GM23338 (cell line): Measurements from ENCODE around the gene COBL. TPM values are rescaled to one million over a fixed set of nuclear protein-coding genes. Genes with fewer than 3 reads are reported as not detected.

Experiments
- ATAC-seq: fragments of 200-7000 bp; cut with Tn5 transposase; 3 replicates; pipeline ENCODE4 v1.9.1; 2020
- DNase-seq: peaks from one replicate; pipeline ENCODE4 v3.0.0-alpha.2; 2015; ENCODE audit warnings: low spot score
- H2AFZ ChIP-seq: fragments of 200-600 bp; sonication (generic); 2 replicates; pipeline ENCODE4 v1.8.0; 2016; ENCODE audit warnings: antibody characterized with exemption, mild to moderate bottlenecking, moderate library complexity
- H3F3A ChIP-seq: fragments of 200-600 bp; sonication (generic); replicated peaks from 2 replicates; pipeline ENCODE4 v1.8.0; 2017; ENCODE audit warnings: antibody characterized with exemption, mixed run types, low read depth
- H3K27ac ChIP-seq: fragments of 200-600 bp; sonication (generic); 2 replicates; pipeline ENCODE4 v1.6.1; 2016; ENCODE audit warnings: low read depth
- H3K27me3 ChIP-seq: fragments of 200-600 bp; sonication (generic); 2 replicates; pipeline ENCODE4 v1.8.0; 2016; ENCODE audit warnings: mild to moderate bottlenecking, mixed run types, moderate library complexity; ENCODE audit not compliant: insufficient read depth
- H3K36me3 ChIP-seq: fragments of 200-600 bp; sonication (generic); 2 replicates; pipeline ENCODE4 v1.8.0; 2016; ENCODE audit warnings: mild to moderate bottlenecking; ENCODE audit not compliant: insufficient read depth
- H3K4me1 ChIP-seq: fragments of 200-600 bp; sonication (generic); 2 replicates; pipeline ENCODE4 v1.8.0; 2016; ENCODE audit warnings: mild to moderate bottlenecking, moderate library complexity; ENCODE audit not compliant: insufficient read depth
- H3K4me2 ChIP-seq: fragments of 200-600 bp; sonication (generic); 2 replicates; pipeline ENCODE4 v1.7.1; 2017; ENCODE audit warnings: mixed run types
- H3K4me3 ChIP-seq: fragments of 200-600 bp; sonication (generic); 2 replicates; pipeline ENCODE4 v1.6.1; 2016; ENCODE audit warnings: mixed run types
- H3K79me2 ChIP-seq: fragments of 200-600 bp; sonication (generic); replicated peaks from 2 replicates; pipeline ENCODE4 v1.8.0; 2017; ENCODE audit warnings: mild to moderate bottlenecking; ENCODE audit not compliant: insufficient read depth
- H3K9me2 ChIP-seq: fragments of 200-600 bp; sonication (generic); 2 replicates; pipeline ENCODE4 v1.8.0; 2017; ENCODE audit not compliant: insufficient read depth
- H4K20me1 ChIP-seq: fragments of 200-600 bp; sonication (generic); replicated peaks from 2 replicates; pipeline ENCODE4 v1.8.0; 2017; ENCODE audit warnings: mild to moderate bottlenecking; ENCODE audit not compliant: insufficient read depth
- H3K27ac Mint-ChIP-seq: 2 replicates; pipeline ENCODE4 v1.8.0; 2020; ENCODE audit warnings: inconsistent platforms, mild to moderate bottlenecking, moderate library complexity, mixed read lengths
- H3K27me3 Mint-ChIP-seq: 3 replicates; pipeline ENCODE4 v1.8.0; 2022; ENCODE audit warnings: low read depth, mild to moderate bottlenecking, moderate library complexity, mixed read lengths, inconsistent platforms; ENCODE audit not compliant: insufficient read depth, poor library complexity
- H3K36me3 Mint-ChIP-seq: 3 replicates; pipeline ENCODE4 v1.8.0; 2021; ENCODE audit warnings: low read depth, mild to moderate bottlenecking, inconsistent platforms, moderate library complexity, mixed read lengths
- H3K4me1 Mint-ChIP-seq: 3 replicates; pipeline ENCODE4 v1.8.0; 2020; ENCODE audit warnings: mild to moderate bottlenecking, inconsistent platforms, mixed read lengths
- H3K4me3 Mint-ChIP-seq: 3 replicates; pipeline ENCODE4 v1.8.0; 2021; ENCODE audit warnings: moderate library complexity, mild to moderate bottlenecking, inconsistent platforms, mixed read lengths
- H3K9me3 Mint-ChIP-seq: 3 replicates; pipeline ENCODE4 v1.8.0; 2020; ENCODE audit warnings: moderate library complexity, mild to moderate bottlenecking, inconsistent platforms, mixed read lengths
- polyA plus RNA-seq: library from polyadenylated mRNA; unstranded; fragments of >200 nt; fragmentation: Nextera tagmentation; extraction: Ambion mirVana; gene quantifications from 2 replicates; pipeline ENCODE4 v1.2.1, GENCODE V29; 2016
- total RNA-seq: library from RNA; depleted of rRNA; stranded (reverse); fragments of >200 nt; shearing (Covaris generic); gene quantifications from 2 replicates; pipeline ENCODE4 v1.2.3, GENCODE V29; 2014
- TF ChIP-seq, protein P1 (sequence below): fragments of 250-450 bp; sonication (Bioruptor Pico); IDR thresholded peaks from 2 replicates; pipeline ENCODE4 v1.5.0; 2020; ENCODE audit warnings: mild to moderate bottlenecking, moderate library complexity
- TF ChIP-seq, protein P2 (sequence below): IDR thresholded peaks from one replicate; pipeline ENCODE4 v1.6.1; 2018; ENCODE audit warnings: antibody characterized with exemption; ENCODE audit not compliant: unreplicated experiment

The COBL gene
- total and polyA plus RNA-seq, 2 experiments from 2014 or later, result 18.3 to 51.9 TPM

DNA sequence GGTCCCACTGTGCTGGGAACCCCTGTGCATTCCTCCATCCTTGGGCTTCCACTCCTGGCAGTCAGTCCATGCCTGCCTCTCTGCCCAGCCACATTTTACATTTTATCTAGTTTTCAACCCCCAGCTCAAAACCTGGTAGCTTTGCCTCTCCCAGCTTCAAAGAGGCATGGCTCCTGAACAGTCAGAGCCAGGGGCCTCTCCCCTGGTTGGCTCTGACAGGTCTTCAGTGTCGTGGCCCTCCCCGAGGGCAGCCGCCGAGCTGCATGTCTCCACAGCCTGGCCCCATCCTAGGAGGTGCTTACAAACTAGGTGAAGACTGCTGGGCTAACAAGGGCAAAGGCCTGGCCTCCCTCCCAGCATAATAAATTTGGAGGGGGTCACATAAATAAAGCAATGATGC lies 14.8 kb downstream of the COBL start:
- no peaks in the 10 kb centered on the region for H3K36me3 ChIP-seq
- Mint-ChIP-seq H3K27ac (no peak overlapping the region; the same call in none of the 2 replicates), H3K27me3 (peaks cover 10% of the 10 kb centered on the region), H3K4me3 (no peak overlapping the region), H3K4me1 (peaks cover 31% of the 10 kb centered on the region), H3K36me3 (no peaks in the 10 kb centered on the region; the same call in 2 of the 3 replicates), H3K9me3 (no peaks in the 10 kb centered on the region)
- 0 out of 2 replicates have a peak overlapping the region, but pooled peaks have one; percentile 26 for H3K27ac ChIP-seq
- peaks cover 12% of the 10 kb centered on the region; the same call in 1 of the 2 replicates for H3F3A ChIP-seq
- no peak overlapping the region for H2AFZ ChIP-seq
- TF ChIP-seq, protein P1, sequence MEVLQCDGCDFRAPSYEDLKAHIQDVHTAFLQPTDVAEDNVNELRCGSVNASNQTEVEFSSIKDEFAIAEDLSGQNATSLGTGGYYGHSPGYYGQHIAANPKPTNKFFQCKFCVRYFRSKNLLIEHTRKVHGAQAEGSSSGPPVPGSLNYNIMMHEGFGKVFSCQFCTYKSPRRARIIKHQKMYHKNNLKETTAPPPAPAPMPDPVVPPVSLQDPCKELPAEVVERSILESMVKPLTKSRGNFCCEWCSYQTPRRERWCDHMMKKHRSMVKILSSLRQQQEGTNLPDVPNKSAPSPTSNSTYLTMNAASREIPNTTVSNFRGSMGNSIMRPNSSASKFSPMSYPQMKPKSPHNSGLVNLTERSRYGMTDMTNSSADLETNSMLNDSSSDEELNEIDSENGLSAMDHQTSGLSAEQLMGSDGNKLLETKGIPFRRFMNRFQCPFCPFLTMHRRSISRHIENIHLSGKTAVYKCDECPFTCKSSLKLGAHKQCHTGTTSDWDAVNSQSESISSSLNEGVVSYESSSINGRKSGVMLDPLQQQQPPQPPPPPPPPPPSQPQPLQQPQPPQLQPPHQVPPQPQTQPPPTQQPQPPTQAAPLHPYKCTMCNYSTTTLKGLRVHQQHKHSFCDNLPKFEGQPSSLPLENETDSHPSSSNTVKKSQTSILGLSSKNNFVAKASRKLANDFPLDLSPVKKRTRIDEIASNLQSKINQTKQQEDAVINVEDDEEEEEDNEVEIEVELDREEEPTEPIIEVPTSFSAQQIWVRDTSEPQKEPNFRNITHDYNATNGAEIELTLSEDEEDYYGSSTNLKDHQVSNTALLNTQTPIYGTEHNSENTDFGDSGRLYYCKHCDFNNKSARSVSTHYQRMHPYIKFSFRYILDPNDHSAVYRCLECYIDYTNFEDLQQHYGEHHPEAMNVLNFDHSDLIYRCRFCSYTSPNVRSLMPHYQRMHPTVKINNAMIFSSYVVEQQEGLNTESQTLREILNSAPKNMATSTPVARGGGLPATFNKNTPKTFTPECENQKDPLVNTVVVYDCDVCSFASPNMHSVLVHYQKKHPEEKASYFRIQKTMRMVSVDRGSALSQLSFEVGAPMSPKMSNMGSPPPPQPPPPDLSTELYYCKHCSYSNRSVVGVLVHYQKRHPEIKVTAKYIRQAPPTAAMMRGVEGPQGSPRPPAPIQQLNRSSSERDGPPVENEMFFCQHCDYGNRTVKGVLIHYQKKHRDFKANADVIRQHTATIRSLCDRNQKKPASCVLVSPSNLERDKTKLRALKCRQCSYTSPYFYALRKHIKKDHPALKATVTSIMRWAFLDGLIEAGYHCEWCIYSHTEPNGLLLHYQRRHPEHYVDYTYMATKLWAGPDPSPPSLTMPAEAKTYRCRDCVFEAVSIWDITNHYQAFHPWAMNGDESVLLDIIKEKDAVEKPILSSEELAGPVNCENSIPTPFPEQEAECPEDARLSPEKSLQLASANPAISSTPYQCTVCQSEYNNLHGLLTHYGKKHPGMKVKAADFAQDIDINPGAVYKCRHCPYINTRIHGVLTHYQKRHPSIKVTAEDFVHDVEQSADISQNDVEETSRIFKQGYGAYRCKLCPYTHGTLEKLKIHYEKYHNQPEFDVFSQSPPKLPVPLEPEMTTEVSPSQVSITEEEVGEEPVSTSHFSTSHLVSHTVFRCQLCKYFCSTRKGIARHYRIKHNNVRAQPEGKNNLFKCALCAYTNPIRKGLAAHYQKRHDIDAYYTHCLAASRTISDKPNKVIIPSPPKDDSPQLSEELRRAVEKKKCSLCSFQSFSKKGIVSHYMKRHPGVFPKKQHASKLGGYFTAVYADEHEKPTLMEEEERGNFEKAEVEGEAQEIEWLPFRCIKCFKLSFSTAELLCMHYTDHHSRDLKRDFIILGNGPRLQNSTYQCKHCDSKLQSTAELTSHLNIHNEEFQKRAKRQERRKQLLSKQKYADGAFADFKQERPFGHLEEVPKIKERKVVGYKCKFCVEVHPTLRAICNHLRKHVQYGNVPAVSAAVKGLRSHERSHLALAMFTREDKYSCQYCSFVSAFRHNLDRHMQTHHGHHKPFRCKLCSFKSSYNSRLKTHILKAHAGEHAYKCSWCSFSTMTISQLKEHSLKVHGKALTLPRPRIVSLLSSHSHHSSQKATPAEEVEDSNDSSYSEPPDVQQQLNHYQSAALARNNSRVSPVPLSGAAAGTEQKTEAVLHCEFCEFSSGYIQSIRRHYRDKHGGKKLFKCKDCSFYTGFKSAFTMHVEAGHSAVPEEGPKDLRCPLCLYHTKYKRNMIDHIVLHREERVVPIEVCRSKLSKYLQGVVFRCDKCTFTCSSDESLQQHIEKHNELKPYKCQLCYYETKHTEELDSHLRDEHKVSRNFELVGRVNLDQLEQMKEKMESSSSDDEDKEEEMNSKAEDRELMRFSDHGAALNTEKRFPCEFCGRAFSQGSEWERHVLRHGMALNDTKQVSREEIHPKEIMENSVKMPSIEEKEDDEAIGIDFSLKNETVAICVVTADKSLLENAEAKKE (CRISPR knock-in tag), result no peak
- TF ChIP-seq, protein P2, sequence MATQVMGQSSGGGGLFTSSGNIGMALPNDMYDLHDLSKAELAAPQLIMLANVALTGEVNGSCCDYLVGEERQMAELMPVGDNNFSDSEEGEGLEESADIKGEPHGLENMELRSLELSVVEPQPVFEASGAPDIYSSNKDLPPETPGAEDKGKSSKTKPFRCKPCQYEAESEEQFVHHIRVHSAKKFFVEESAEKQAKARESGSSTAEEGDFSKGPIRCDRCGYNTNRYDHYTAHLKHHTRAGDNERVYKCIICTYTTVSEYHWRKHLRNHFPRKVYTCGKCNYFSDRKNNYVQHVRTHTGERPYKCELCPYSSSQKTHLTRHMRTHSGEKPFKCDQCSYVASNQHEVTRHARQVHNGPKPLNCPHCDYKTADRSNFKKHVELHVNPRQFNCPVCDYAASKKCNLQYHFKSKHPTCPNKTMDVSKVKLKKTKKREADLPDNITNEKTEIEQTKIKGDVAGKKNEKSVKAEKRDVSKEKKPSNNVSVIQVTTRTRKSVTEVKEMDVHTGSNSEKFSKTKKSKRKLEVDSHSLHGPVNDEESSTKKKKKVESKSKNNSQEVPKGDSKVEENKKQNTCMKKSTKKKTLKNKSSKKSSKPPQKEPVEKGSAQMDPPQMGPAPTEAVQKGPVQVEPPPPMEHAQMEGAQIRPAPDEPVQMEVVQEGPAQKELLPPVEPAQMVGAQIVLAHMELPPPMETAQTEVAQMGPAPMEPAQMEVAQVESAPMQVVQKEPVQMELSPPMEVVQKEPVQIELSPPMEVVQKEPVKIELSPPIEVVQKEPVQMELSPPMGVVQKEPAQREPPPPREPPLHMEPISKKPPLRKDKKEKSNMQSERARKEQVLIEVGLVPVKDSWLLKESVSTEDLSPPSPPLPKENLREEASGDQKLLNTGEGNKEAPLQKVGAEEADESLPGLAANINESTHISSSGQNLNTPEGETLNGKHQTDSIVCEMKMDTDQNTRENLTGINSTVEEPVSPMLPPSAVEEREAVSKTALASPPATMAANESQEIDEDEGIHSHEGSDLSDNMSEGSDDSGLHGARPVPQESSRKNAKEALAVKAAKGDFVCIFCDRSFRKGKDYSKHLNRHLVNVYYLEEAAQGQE, result no peak
- H3K27me3 ChIP-seq, result no peaks in the 10 kb centered on the region
- H3K4me2 ChIP-seq, result no peak overlapping the region
- ATAC-seq (peak; percentile 14; the same call in 2 of the 3 replicates), DNase-seq (no peak)
- H3K4me3 ChIP-seq, result no peak overlapping the region
- H3K4me1 ChIP-seq, result peaks cover 37% of the 10 kb centered on the region
- peaks cover 99% of the 10 kb centered on the region for H3K79me2 ChIP-seq
- no peaks in the 10 kb centered on the region for H3K9me2 ChIP-seq
- H4K20me1 ChIP-seq, result peaks cover 29% of the 10 kb centered on the region
